BE2C (cell line): ENCODE data around the gene AIMP2. TPM values are rescaled to one million over a fixed set of nuclear protein-coding genes. Genes with fewer than 3 reads are reported as not detected.
"Not testable (repeated sequence)": the region's sequence is repeated elsewhere in the genome, so short reads cannot be mapped to it uniquely, and the experiment has no call there.

ENCODE experiments used
- DNase-seq: peaks from one replicate; pipeline ENCODE4 v3.0.0-alpha.2; 2020
- H3K27me3 ChIP-seq: fragments of 250-450 bp; sonication (Bioruptor Pico); 2 replicates; pipeline ENCODE4 v1.5.1; 2020; ENCODE audit warnings: mild to moderate bottlenecking
- H3K36me3 ChIP-seq: fragments of 250-450 bp; sonication (Bioruptor Pico); 2 replicates; pipeline ENCODE4 v1.5.1; 2020; ENCODE audit warnings: mild to moderate bottlenecking
- H3K4me1 ChIP-seq: fragments of 250-450 bp; sonication (Bioruptor Pico); 2 replicates; pipeline ENCODE4 v1.5.1; 2020
- H3K4me3 ChIP-seq: 2 replicates; pipeline ENCODE4 v1.5.1; 2011; ENCODE audit warnings: low read depth, low read length
- H3K9me3 ChIP-seq: fragments of 250-450 bp; sonication (Bioruptor Pico); 2 replicates; pipeline ENCODE4 v1.5.1; 2020
- CTCF ChIP-seq: IDR thresholded peaks from 2 replicates; pipeline ENCODE4 v1.5.1; 2012; ENCODE audit warnings: mild to moderate bottlenecking, low read depth, low read length
- polyA plus RNA-seq: library from polyadenylated mRNA; unstranded; fragments of >200 nt; gene quantifications from one replicate; pipeline ENCODE4 v1.2.1, GENCODE V29; 2012; ENCODE audit warnings: low read depth, missing spikeins; ENCODE audit not compliant: insufficient read length, insufficient read depth

AIMP2 gene
- polyA plus RNA-seq, result 159 TPM

GRCh38 chr7:6008668-6009611 lies at the start of gene AIMP2, which contains the start of gene PMS2:
TSS of gene AIMP2 (plus strand) at chr7:6009272. CDS start at chr7:6009364, 92 bp downstream.
TSS of gene PMS2 (minus strand) at chr7:6009049. CDS start at chr7:6009019, 30 bp downstream.
- Histone ChIP-seq H3K4me1 (no peaks in the 10 kb centered on the region; the same call in 1 of the 2 replicates), H3K27me3 (no peaks in the 10 kb centered on the region), H3K4me3 (peak within 1 kb of the TSS; percentile 62), H3K36me3 (peaks cover 22% of the 10 kb centered on the region), H3K9me3 (no peaks in the 10 kb centered on the region)
- DNase-seq, result peak; percentile 98
- no peak for TF ChIP-seq CTCF

- H3K9me3 ChIP-seq, H3K4me3 ChIP-seq, H3K36me3 ChIP-seq, H3K27me3 ChIP-seq, H3K4me1 ChIP-seq, DNase-seq: not testable (repeated sequence)
Observed at GRCh38 chr7:5963205-5963604, 45.9 kb upstream of the AIMP2 start.

- not testable (repeated sequence) for H3K27me3 ChIP-seq, DNase-seq, H3K36me3 ChIP-seq, H3K4me1 ChIP-seq, H3K9me3 ChIP-seq, H3K4me3 ChIP-seq
Observed at GRCh38 chr7:5963810-5964209, 45.3 kb upstream of the AIMP2 start.

- H3K4me1 ChIP-seq, DNase-seq, H3K36me3 ChIP-seq, H3K9me3 ChIP-seq, H3K27me3 ChIP-seq, H3K4me3 ChIP-seq: not testable (repeated sequence)
Observed at GRCh38 chr7:5970347-5970911, 38.6 kb upstream of the AIMP2 start, which contains the start of gene RSPH10B. TSS of gene RSPH10B (minus strand) at chr7:5970689. CDS start at chr7:5967116, 3,573 bp downstream.

GRCh38 chr7:5973580-5973979 lies 35.5 kb upstream of the AIMP2 start:
- not testable (repeated sequence) for H3K9me3 ChIP-seq, H3K27me3 ChIP-seq, H3K36me3 ChIP-seq, H3K4me3 ChIP-seq, H3K4me1 ChIP-seq, DNase-seq

GRCh38 chr7:5979680-5980314 lies 29.3 kb upstream of the AIMP2 start:
- H3K27me3 ChIP-seq, H3K9me3 ChIP-seq, H3K36me3 ChIP-seq, H3K4me3 ChIP-seq, DNase-seq, H3K4me1 ChIP-seq: not testable (repeated sequence)

- not testable (repeated sequence) for H3K27me3 ChIP-seq, H3K4me1 ChIP-seq, H3K9me3 ChIP-seq, DNase-seq, H3K4me3 ChIP-seq
- peaks cover 10% of the 10 kb centered on the region for H3K36me3 ChIP-seq
Observed at GRCh38 chr7:5987061-5987460, 22.0 kb upstream of the AIMP2 start.

- H3K27me3 ChIP-seq, result no peaks in the 10 kb centered on the region
- peak; percentile 77 for TF ChIP-seq CTCF
- H3K9me3 ChIP-seq, result no peaks in the 10 kb centered on the region
- H3K4me1 ChIP-seq, result no peaks in the 10 kb centered on the region
- H3K4me3 ChIP-seq, result no peak overlapping the region
- peak; percentile 63 for DNase-seq
- H3K36me3 ChIP-seq, result peaks cover 37% of the 10 kb centered on the region
Observed at GRCh38 chr7:5997210-5997808, 11.8 kb upstream of the AIMP2 start.
